HG03039 (cell line): ENCODE results near the gene MAP3K4.

Experiments used
- ATAC-seq: cut with Tn5 transposase; IDR thresholded peaks from one replicate; pipeline ENCODE4 v1.9.1; 2021; ENCODE audit warnings: mild to moderate bottlenecking, moderate library complexity; ENCODE audit not compliant: unreplicated experiment

MAP3K4 gene

GRCh38 chr6:161166677-161167076 lies 175.1 kb downstream of the MAP3K4 start:
- no peak for ATAC-seq
